Measurements from ENCODE around the gene CTSV.
A peak's percentile ranks its signal among the peaks of the same experiment; 100 is the strongest.
"Not testable (repeated sequence)": the region's sequence is repeated elsewhere in the genome, so short reads cannot be mapped to it uniquely, and the experiment has no call there.

CTSV gene
- 0.98 to 9.6 (median 3.7) reads per million in 18 experiments for total RNA-seq

DNA sequence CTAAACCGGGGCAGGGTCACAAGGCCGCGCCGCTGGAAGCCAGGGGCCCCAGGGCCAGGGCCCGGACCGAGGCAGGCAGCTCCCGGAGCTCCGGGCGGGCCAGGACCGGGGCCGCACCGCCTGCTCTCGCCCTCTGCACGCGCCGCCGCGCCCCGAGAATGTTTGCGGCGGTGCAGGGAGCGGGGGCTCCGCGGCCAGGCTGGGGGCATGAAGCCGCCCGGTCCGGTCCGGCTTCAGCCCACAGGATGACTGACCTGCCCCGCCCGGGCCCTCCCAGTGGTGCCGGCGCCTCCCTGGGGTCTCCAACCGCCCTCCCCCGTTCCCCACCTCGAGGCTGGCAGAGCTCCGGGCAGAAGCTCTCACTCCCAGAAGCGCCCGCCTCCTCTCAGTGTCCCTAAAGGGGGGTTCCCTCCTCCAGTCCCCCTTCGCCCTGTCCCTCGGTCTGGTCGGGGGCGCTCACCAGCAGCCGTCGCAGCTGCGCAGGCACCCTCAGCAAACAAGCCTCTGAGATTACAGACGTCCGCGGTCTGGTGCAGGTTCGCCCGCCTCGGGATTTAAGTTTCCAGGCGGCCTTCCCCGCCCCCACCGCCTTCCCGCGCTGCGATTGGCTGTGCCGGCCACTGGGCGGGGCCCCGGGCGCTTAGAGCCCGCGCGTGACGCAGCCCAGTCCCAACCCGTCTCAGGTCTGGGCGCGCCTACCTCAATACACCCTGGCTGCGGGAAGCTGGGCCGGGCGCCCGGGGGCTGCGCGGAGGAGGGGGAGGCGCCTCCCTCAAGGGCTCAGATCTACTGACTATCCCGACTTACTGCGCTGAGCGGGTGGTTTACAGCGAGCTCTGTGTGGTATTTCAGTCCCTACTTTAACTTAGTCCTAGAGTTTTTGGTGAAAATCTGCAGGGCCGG lies at the start of gene CTSV:
CTSV (minus strand) TSS at position 532 of the 903 bp plus-strand sequence. CDS start 1,099 bp downstream, outside the sequence.
- peak; percentile 84 to 87 for DNase-seq

DNA sequence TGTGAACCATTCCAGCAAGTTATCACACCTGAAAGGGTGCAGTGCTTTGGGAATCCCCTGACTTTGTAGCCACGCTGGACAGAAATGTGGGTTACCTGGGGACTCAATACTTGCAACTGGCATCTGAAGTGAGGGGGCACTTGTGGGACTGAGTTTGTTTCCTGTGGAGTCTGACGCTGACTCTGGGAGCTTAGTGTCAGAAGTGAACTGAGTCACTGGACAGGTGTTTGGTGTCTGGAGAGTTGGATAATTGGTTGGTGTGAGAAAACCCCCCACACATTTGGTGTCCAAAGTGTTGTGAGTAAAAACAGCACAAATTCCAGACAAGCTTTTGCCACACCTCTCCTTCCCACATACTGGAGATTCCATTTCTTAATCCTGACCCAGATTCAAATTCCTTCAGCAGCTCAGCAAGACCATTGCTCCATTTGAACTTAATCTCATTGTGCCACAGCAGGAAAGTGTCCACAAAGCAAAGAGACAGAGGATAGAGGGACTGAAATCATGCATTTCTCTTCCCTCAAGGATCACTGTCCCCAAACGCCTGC lies 48.8 kb upstream of the CTSV start:
- DNase-seq: not testable (repeated sequence)

DNA sequence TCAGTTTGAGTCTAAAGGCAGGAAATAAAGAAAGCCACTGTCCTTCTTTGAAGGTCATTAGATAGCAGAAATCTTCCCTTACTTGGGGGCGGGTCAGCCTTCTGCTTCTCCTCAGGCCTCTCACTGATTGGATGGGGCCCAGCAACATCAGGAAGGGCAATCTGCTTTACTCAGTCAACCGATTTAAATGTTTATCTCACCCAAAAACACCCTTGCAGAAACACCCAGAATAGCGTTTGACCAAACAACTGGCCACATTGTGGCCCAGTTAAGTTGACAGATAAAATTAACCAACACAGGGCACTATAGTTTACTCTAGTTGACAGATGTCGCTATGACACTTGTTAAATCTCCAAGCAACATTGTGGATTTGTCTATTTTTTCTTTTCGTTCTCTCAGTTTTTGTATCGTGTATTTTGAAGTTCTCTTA lies 45.6 kb upstream of the CTSV start:
- not testable (repeated sequence) for DNase-seq

DNA sequence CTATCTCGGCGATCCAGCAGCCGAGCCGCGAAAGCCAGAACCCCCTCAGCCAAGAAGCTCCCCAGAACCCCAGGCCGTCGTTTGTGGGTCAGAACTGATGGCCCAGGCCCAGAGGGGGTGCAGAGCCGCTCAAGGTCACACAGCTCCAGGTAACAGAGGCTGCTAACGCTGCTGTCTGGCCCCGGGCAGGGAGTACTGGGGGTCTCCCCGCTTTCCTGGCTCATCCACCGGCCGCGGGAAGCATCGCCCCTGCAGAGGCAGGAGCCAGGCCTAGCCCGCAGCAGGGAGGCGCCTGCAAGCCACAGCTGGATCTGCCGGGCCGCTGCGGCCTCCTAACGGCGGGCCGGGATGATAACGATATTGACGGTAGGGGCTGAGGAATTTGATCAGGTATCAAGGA lies 39.4 kb upstream of the CTSV start:
- no peak for DNase-seq

DNA sequence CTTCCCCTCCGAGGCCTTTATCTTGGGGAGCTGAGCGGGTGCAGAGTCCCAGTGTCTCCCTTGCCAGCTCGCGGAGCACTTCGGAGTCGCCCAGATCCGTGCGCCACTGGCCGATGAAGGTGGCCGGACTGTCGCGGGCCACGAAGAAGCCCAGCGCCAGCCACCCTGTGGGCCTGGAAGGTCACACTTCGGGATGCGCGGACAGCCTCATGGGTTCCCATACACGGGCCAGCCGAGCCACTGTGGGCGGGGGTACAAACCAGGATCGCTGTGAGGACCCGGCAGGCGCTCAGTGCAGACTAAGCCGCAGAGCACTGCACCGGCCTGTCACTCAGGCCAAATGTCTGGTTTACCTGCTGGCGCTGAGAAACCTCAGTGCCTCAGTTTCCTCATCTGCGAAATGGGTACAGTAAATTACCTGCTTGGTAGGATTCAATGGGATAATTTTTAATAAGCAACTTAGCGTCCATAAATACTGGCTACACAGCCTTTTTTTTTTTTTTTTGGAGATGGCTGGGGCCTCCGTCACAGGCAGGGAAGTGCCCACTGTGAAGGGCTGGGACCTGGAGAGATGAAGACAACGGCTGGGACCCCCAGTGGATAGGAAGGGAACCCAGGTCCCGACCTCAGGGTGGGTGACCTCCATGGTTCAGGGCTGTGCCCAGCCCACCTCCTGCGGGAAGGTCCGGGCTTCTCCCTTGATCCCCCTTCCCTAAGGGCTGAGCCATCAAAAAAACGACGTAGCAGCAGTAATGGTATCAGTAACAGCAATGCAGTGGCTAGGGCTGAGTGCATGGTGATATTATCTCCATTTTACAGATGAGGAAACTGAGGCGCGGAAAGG lies 38.7 kb upstream of the CTSV start:
- no peak for DNase-seq

DNA sequence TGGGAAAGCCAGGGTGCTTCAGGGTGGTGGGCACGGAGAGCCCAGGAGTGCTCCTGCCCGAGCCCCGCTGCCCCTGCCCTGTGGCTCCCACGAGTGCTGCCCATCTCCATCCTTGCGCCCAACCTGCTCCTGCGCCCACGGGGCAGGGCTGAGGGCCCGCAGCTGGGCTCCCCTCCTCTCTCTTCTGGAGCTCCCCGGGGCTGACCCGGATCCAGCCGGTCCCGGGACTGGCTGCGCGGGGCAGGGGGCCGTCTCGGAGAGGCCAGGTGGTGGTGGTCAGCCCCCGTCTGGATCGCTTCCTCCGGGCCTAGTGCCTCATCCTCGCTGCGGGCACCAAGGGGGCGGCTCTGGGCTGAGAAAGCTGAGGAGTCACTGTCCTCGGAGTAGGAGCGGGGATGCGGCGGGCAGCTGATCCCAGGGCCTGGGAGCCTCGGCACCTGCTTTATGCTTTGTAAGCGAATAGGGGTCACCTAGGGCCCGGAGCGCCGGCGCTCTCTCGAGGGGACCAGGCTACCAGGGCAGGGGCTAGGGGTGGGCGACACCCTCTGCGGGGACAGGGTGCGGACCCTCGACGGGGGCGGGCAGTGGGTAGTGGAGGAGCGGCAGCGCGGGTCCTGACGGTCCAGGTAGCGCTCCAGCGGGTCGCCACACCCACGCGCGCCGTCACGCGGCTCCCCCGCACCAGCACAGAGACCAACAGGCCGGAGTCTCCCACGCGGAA lies 37.9 kb upstream of the CTSV start:
- DNase-seq: not testable (repeated sequence)

DNA sequence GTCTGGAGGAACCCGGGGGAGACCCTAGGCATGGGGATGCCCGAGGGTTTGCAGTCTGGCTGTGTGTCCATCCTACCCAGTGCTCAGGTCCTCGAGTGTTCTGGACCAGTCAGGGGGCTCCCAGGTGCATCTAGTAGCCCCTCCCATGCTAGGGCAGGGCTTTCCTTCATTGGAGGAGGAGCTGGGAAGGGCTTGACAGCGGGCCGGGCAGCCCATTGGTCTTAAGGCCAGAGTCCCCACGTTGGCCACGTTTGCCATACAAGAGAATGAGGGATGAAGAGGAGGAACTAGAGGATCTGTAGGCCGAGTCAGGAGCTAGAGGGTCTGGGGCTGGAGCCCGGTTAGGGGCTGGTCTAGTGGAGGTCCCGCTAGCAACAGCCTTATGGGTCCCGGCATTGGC lies 37.3 kb upstream of the CTSV start:
- DNase-seq: no peak

DNA sequence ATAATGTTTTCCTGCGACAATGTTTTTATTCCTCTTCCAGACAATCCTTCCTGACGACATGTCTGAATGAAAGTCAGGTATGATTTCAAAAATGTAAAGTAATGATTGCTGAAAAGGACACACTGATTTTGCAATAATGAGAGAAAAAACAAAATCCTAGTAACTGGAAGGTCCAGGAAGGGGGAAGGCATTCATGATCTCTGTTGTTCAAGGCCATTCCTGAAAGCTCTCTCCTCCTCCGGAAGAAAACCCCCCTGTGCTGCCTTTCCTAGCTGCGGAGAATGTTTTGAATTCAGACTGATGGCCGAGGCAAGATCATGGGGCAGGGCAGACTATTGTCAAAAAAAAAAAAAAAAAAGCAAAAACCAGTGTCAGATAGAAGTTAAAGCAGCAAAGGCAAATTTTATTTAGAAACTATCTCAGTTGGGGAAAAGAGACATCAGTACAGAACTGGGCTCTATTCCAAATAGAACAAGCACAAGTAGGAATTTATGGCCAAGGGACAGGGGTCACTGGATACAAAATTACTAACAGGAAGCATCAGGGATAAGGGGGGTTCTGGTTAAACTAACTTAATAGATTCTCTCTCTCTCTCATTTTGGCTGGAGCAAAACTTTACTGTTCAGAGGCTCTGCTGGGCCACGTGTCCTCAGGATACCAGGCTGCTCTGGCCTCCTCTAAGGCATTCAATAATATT lies 36.5 kb upstream of the CTSV start:
- DNase-seq: no peak

DNA sequence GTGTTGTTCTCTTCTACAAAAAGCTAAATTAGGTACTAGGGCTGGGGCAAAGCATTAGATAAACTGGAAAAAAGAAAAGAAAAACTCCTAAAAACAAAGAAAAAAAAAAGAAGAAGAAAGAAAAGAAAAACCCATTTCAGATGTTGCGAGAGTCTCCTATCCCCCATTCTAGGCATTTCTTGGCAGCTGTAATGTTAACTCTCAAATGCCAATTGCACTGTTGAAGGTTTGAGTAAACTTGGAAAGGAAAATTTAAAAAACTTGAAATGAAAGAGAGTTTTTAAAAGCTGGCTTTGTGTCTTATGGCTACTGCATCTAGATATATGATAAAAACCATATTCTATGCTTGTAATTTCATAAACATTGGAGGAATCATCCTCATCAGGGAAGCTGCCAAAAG lies 34.6 kb upstream of the CTSV start:
- no peak for DNase-seq

DNA sequence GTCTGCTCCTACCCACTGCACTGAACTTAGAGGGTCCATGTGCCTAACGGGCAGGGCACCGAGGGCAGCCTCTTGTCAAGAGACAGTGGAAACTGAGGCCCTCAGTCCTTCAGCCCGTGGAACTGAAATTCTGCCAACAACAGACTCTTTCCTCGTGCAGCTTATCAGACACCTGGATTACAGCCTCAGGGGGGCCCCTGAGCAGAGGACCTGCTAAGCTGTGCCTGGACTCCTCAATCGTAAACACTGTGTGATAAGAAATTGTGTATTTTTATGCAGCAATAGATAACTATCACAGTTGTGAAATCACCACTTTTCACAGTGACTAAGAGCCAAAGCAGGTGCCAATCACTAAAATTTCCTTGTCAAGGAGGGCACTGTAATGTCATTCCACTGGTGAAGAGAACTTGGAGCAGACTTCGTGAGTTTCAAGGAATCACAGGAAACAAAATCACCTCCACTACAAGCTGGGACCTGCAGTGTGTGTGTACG lies 33.4 kb upstream of the CTSV start:
- no peak for DNase-seq

DNA sequence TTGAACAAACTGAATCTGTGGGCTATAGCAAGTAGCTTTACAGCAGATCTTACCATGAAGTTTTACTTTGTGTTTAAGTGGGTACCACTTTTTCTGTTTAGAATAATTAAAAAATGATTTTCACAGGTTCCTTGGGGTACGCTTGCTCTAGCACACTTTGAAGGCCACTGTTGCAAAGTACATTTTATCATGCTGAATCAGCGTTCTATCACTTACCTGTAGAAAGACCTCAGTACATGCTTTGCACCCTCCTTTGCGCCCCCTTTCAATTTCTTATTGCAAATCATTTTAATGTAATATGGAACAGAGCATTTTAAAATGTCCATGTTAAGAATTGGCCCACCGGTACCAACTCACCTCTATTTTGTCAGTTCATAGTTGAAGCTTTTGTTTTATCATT lies 31.4 kb upstream of the CTSV start:
- not testable (repeated sequence) for DNase-seq

DNA sequence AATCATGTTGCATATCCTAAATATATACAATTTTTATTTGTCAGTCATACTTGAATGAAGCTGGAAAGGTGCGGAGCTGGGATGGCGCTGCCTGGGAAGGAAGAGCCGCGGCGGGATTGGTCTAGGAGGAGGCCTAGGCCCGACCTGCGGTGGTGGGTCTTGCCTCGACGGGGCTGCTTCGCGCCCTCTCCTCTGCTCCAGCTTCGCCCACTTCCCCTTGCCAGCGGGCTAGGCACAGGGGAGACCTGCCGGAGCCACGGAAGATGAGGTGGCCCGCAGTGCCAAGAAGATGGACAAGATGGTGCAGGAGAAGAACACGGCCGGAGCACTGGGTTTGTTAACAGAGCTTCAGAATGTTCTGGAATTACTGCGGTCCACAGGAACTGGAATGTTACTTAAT lies 28.5 kb upstream of the CTSV start:
- DNase-seq: no peak

DNA sequence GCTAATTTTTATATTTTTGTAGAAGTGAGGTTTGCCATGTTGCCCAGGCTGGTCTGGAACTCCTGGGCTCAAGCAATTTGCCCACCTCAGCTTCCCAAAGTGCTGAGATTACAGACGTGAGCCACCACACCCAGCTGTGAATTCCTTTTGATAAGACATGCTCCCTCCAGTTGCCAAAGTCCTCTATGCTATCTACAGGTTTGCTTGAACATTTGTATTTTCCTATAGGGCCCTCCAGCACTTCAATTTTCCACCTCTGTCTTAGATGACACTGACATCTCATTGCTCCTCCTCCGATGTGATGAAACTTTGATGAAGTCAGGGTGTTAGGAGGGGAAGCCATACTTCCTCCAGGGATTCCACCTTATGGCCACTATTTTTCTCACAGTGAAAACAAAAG lies 25.2 kb upstream of the CTSV start:
- no peak for DNase-seq

DNA sequence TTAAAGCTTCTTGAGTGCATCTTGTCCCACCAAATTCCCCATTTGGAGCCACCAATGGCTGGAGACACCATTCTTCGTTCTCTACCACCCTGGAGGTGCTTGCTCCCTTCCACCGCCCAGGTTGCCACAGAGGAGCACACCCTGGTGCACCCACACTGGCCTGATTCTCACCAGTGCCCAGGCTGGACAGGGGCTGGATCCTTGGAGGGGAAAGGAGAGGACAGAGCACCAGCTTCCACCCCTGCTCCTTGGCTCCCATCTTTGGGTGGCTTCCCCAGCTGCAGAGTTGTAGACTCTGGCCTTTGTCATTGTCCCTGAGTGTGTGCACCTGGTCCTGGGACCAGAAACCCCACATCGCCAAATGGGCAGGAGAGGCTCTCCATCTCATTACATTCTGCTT lies 21.9 kb upstream of the CTSV start:
- DNase-seq: no peak

DNA sequence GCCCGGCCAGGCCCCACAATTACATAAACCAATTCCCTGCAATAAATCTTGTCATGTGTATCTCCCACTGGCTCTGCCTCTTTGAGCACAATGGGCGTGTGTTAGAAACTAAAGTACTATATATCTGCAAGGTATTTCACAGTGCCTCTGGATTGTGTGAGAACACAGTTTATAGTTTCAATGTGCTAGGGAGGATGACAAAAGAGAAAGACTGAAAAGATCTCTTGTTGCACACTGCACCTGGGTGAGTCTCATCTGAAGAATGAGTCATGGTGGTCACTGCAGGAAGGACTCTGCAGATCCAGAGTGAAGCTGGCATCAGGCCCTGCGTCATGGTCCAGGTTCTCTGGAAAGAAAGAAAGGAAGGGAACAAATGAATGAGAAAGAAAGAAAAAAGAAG lies 20.7 kb upstream of the CTSV start:
- DNase-seq: no peak

DNA sequence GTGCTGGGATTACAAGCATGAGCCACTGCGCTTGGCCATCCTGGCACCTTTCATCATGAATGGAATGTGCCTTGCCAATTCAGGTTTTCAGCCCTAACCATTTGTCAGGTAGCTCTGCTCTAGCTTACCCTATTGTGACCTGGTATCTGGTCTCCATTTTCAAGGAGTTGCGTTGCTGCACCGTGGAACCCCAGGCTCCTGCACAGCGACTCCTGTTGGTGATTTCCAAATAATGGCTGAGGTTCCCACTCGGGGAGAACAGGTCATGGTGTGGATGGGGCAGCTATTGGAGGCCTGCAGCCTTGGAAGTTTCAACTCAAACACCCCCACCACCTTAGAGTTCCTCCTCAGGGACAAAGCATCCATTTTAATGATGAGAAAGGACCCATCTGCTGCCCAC lies 18.7 kb upstream of the CTSV start:
- DNase-seq: no peak

DNA sequence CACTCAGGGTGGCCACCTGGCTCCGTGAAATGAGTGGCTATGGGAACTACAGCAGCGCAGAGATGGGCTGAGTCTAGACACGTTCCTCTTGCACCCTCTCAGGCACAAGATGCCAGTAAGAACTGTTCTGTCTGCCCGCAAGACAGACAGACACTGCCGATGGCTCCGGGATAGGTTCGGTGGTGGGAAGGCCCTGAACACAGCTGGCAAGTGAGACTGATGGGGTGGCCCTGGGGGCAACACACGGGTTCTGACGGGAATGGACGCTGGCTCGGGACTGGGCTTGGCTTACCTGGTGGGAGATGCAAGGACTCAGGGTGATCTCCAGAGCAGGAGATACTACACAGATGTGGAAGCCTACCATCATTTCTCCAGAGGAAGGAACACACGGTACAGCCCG lies 16.9 kb upstream of the CTSV start:
- not testable (repeated sequence) for DNase-seq

DNA sequence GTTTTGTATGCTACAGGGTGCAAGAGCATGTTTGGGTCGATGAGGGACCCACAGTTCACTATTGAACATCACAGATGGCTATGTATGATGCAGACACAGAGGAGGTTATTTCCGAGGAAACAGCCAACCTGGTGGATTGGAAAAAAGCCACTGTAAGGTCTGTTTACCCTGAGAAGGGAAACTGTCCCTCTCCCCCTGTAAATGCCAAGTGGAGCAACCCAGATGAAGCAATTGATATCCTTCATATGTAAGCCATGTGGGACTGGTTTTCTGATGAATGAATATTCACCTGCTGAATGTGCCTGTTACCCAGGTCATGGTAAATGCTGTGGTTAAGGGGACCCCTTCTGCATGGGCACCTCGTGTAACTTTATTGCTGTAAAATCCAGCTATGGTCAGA lies 14.8 kb upstream of the CTSV start:
- no peak for DNase-seq

DNA sequence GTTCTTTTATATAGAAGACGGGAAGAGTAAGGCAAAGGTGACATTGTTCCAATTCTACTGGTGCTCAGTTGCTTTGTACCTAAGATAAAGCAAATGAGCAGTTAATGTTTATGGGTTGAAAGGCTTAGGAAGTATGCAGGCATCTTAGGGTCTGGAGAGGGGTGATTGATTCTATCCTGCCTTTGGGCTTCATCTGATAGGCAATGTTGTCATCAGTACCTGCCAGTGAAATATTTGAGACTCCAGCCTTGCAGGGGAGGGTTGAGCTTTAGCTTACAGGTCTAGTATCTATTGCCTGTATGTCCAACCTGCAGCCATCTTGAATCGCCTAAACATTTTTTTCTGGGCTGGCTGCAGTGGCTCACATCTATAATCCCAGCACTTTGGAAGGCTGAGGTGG lies 13.8 kb upstream of the CTSV start:
- no peak for DNase-seq

DNA sequence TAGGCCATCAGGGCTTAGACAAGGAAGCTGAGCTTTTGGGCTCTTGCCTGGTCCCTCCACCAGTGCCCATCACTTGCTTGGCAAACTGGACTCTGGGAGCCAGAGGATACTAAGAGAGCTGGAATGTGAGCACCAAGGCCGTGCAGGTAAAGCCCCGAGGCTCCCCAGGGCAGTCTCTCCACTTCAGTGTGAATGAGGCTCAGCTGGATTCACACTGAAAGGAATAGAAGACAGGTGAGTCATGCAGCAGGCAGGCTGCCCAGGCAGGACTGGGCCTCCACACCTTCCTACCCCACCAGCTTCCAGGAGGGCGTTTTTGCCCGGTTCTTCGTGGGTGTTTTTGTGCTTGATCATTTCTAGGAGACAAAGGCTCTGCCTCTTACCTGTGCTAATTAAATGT lies 7.3 kb upstream of the CTSV start:
- DNase-seq: no peak

DNA sequence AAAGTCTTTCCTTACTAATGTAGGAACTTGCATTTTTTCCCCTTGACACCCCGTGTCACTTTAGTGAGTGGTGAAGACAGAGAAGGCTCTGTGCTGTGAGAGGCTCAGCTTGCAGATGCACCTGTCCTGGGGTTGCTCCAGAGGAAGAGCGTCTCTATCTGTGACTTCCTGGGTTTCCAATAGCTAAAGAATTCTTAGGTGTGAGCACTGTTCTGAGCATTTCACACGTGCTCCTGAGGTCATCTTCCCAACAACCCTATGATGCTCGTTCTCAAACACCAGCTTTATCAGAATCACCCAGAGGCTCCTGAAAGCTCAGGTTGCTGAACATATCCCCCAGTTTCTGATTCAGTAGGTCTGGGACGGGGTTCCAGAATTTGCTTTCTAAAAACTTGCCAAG lies 6.4 kb upstream of the CTSV start:
- DNase-seq: no peak

DNA sequence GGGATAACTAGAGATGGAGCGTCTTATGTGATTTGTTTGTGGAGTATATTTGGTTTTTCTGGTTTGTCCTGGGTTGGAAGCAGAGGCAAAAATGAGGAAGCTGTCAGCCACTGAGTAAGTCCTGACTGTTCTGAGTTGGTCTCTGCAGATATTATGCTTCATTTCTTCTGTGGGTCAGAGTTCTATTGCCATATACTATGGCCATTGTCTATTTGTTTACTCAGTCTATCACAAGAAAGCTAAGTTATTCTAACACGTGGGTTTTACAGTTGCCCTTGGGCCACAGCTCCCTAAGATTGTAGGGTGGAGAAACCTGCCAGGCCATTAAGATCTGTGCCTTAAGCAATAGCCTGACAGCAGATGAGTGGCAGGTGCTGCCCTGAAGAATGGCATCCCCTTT lies 3.0 kb upstream of the CTSV start:
- peak; percentile 14 to 30 for DNase-seq

All from inflammatory macrophage (primary cell).